ENCODE results near the gene DDX39A.
A peak's percentile ranks its signal among the peaks of the same experiment; 100 is the strongest.
"Not testable (repeated sequence)": the region's sequence is repeated elsewhere in the genome, so short reads cannot be mapped to it uniquely, and the experiment has no call there.

DDX39A gene

DNA sequence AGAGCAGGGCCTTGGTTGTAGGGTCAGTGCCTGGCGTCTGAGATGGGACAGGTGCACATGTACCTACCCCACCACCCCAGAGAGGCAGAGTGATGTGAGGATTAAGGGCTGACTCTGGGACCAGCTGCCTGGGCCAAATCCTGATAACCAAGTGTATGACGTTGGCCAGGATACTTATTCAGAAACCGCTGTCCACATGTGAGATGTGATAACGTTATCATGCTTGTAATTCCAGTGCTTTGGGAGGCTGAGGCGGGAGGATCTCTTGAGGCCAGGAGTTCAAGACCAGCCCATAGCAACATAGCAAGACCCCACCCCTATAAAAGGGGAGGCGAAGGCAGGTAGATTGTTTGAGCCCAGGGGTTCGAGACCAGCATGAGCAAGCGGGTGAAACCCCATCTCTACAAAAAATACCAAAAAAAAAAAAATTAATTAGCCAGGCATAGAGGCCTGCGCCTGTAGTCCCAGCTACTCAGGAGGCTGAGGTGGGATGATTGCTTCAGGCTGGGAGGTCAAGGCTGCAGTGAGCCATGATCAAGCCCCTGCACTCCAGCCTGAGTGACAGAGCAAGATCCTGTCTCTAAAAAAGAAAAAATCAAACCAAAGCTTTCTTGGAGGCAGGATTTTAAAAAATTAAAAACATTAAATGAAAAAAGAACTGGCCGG, 27.9 kb downstream of the DDX39A start:
- no peak for DNase-seq
- no peak for ATAC-seq
- Mint-ChIP-seq H3K4me3 (no peak overlapping the region), H3K27ac (peak overlapping the region in 1 of 2 donors; percentile 78), H3K9me3 (no peaks in the 10 kb centered on the region), H3K4me1 (peaks cover 60% of the 10 kb centered on the region), H3K27me3 (no peaks in the 10 kb centered on the region)

DNA sequence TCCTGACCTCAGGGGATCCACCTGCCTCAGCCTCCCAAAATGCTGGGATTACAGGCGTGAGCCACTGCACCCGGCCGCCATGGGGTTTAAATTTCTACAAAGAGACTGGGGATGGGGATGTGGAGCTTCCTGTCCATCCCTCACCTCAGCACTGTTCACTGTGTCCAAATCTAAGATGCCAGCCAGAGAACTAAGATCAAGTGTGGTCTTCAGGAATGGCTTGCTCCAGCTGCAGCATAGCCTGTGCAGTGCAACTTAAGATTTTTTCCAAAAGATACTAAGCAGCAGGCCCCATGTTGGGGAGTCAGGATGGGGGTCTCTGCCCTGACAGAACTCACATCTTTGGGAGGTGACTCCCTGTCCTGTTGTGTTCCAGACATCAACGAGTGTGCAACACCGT, 28.6 kb downstream of the DDX39A start:
- peak overlapping the region in 1 of 2 donors; percentile 90 for H3K27ac Mint-ChIP-seq
- no peak for DNase-seq
- ATAC-seq, result no peak
- H3K9me3 Mint-ChIP-seq, result no peaks in the 10 kb centered on the region
- H3K27me3 Mint-ChIP-seq, result no peaks in the 10 kb centered on the region
- no peak overlapping the region for H3K4me3 Mint-ChIP-seq
- H3K4me1 Mint-ChIP-seq, result peaks cover 53% of the 10 kb centered on the region

DNA sequence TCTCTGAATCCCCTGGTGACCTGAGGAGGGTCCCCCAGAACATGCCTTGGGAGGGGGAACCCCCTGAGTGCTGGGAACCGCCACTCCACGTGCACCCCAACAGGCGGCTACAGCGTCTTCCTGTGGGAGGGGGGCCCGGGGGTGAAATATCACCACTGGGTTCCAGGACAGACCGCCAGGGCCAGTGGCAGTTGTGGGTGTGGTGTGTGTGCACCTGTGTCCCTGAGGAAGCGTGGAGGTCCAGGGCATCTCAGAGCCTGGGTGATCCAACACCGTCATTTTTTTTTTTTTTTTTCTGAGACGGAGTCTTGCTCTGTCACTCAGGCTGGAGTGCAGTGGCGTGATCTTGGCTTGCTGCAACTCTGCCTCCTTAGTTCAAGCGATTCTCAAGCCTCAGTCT, 33.6 kb downstream of the DDX39A start:
- Mint-ChIP-seq H3K4me3 (peak overlapping the region; percentile 86 to 91), H3K27me3 (no peaks in the 10 kb centered on the region), H3K4me1 (peaks cover 42% of the 10 kb centered on the region), H3K9me3 (no peaks in the 10 kb centered on the region), H3K27ac (peak overlapping the region; percentile 93 to 96)
- no peak for DNase-seq
- ATAC-seq, result no peak

DNA sequence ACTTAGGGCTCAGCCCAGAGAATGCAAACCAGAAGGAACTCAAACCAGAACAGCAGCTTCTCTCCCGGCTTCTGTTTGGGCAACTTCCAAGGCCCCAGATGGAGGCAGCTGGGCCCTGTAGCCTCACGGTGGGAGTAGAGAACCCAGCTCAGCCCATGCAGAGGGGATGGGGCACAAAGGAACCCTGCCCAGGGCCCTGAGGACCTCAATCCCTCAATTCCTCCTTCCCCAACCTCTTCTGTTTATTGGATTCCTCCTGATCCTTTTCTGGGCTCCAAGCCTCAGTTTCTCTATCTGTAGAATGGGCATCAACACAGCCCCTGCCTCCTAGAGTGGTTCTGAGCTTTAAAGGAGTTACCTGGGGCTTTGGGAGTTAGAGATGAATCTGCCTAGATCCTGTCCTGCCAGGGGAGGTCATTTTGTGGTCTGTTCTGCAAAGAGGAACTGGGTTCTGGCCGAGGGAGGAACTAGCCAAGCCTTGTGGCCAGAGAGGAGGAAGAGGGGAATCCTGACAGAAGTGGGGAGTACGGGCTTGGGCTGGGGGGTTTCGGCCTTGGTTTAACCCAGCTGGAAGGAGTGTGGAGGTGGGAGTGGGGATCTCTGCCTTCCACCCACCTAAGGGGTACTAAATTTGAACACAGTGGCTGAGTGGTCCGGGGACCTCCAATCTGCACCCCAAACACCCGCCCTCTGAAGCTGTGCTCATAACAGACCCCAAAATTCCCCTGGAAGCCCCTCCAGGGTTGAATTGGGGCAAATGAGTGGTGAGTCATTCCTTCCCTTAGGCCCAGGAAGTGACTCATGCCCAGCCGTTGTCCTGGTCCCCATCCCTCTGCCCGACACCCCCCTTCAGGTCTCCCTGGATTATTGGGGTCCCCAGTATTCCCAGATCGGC, 35.2 kb downstream of the DDX39A start:
- Mint-ChIP-seq H3K27me3 (no peaks in the 10 kb centered on the region), H3K4me1 (peaks cover 47% of the 10 kb centered on the region), H3K4me3 (peak overlapping the region; percentile 86 to 91), H3K9me3 (no peaks in the 10 kb centered on the region), H3K27ac (peak overlapping the region; percentile 93 to 96)
- peak; percentile 42 for ATAC-seq
- DNase-seq, result peak in 1 of 2 donors; percentile 76

DNA sequence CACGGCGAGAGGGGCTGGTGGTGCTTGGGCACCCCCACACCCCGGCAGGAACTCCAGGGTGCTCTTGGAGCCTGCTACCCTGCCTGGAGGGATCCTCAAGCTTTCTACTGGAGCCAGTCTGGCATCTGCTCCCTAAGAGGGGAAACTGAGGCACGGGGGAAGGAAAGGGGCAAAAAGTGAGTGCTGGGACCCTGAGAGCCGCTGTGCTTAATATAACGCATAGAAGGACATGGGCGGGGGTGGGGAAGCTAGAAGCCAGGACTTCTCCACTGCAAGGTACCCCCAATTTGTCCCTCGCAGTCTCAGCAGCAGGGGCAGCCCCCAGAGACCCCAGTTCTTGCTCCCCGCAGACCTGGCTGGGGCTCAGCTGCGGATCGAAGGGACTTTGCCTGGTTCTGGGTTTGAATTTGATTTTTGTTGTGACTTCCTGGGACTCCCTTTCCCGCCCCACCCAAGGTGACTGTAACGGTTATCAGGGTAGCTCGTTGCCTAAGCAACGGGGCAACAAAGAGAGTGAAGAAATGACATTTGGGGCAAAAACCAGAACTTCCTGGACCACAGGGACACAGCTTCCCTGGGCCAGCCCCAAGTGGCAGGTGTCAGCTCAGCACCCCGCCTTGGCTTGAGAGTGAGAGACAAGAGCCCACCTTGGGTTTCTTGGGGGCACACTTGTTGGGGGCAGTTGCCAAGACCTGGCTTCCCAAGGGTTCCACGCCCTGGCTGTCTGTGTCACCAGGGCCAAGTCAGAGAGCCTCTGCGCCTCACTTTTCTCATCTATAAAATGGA, 37.3 kb downstream of the DDX39A start:
- DNase-seq (peak; percentile 73 to 87), ATAC-seq (peak; percentile 70)
- Mint-ChIP-seq H3K9me3 (no peaks in the 10 kb centered on the region), H3K4me3 (peak overlapping the region; percentile 86 to 91), H3K4me1 (peaks cover 52% of the 10 kb centered on the region), H3K27ac (peak overlapping the region; percentile 96 to 98), H3K27me3 (no peaks in the 10 kb centered on the region)

DNA sequence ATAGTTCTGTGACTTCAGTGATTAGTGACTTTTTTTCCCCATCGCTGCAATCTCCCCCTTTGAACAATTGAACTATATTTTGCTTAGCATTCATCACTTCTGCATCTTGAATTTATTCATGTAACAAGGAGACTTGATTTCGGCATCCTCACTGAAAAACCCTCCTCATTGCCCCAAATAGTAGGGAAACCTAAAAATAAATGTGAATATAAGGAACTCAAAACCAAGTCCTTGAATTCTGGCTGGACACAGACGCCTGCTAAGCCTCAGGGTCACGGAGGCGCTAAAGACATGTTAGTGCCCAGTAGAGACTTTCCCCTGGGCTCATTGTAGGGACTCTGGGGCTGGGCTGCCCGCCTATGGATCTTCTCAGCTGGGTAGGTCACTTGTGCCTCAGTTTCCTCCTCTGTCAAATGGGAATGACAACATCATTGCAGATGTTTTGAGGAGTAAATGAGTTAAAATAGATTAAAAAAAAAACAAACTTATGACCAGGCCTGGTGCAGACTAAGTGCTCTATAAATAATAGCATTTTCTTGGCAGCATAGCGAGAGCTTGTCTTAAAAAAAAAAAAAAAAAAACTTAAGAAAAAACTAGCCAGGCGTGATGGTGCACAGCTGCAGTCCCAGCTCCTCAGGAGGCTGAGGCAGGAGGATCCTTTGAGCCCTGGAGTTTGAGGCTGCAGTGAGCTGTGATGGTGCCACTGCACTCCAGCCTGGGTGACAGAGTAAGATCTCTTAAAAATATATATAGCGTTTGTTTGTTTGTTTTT, 39.7 kb downstream of the DDX39A start:
- DNase-seq, result no peak
- Mint-ChIP-seq H3K27ac (no peak overlapping the region), H3K4me1 (peaks cover 61% of the 10 kb centered on the region), H3K27me3 (no peaks in the 10 kb centered on the region), H3K4me3 (peak overlapping the region; percentile 15 to 91), H3K9me3 (no peaks in the 10 kb centered on the region)
- no peak for ATAC-seq

DNA sequence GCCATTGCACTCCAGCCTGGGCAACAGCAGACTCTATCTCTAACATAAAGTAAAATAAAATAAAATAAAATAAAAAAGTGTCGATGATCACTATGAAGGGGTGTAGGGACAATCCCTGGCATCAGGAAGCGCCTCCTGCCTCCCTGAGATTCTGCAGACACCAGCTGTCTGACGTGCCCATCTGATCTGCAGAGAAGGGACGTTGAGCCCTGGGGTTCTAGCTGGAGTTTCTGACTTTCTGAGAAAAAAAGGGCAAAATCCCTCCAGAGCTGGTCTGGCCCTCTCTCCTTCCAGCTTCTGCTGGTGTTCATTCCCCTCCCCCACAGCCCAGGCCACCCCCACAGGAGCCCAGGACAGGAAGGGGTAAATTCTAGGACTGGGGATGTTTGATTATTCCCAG, 40.3 kb downstream of the DDX39A start:
- Mint-ChIP-seq H3K27me3 (no peaks in the 10 kb centered on the region), H3K4me3 (no peak overlapping the region), H3K4me1 (peaks cover 62% of the 10 kb centered on the region), H3K27ac (no peak overlapping the region), H3K9me3 (no peaks in the 10 kb centered on the region)
- DNase-seq (no peak), ATAC-seq (no peak)

DNA sequence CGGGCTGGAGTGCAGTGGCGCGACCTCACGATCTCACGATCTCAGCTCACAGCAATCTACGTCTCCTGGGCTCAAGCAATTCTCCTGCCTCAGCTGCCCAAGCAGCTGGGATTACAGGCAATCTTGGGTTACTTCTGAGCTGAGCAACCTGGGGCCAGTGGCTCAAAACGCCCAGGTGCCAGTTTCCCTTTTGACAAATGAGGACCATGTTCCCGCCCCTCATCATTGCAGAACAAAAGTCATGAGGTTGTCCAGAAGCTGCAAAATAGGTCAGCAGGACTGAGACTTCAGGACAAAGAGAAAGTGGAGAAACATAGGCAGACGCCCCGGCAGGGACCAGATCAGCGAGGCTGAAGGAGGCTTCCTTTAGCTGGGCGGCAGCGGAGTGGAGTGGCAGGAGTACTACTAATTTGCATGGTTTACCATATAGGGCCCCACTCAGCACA, 41.2 kb downstream of the DDX39A start:
- no peaks in the 10 kb centered on the region for H3K9me3 Mint-ChIP-seq
- no peak overlapping the region for H3K27ac Mint-ChIP-seq
- peak overlapping the region; percentile 2 to 30 for H3K4me3 Mint-ChIP-seq
- DNase-seq, result no peak
- no peak for ATAC-seq
- peaks cover 68% of the 10 kb centered on the region for H3K4me1 Mint-ChIP-seq
- H3K27me3 Mint-ChIP-seq, result no peaks in the 10 kb centered on the region

DNA sequence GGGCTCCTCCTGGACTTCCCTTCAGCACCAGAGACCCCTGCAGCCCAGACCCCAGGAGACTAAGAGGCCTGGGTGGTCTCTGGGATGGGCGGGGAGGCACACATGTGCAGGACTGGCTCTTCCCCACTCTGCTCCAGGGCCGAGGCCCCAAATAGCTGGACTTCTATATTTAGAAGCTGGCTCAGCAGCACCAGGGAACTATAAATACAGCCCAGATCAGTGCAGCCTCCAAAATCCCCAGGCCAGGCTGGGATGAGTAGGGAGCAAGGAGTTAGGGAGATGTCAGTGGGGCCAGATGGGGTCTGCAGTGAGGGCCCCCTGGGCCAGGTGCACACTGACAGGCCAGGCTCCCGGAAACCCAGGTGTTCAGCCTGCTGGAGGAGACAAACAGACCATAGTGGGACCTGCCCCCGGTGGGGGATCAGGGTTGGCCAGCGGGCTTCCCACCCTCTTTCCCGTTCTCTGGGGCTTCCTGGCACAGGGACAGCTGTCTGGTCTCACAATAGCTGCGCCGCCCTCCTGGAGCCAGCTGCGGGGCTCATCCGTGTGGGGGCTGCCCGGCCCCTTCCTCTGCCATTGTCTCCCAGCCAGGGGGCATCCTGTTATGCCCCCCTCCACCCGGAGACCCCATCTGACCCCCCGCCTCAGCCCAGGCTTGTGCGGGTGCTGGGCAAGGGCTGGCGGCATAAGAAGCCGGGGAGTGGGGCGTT, 43.4 kb downstream of the DDX39A start:
- H3K4me3 Mint-ChIP-seq, result peak overlapping the region; percentile 69 to 89
- DNase-seq (peak in 1 of 2 donors; percentile 34), ATAC-seq (peak; percentile 45)
- no peaks in the 10 kb centered on the region for H3K9me3 Mint-ChIP-seq
- no peaks in the 10 kb centered on the region for H3K27me3 Mint-ChIP-seq
- peaks cover 83% of the 10 kb centered on the region for H3K4me1 Mint-ChIP-seq
- H3K27ac Mint-ChIP-seq, result peak overlapping the region; percentile 95 to 97

DNA sequence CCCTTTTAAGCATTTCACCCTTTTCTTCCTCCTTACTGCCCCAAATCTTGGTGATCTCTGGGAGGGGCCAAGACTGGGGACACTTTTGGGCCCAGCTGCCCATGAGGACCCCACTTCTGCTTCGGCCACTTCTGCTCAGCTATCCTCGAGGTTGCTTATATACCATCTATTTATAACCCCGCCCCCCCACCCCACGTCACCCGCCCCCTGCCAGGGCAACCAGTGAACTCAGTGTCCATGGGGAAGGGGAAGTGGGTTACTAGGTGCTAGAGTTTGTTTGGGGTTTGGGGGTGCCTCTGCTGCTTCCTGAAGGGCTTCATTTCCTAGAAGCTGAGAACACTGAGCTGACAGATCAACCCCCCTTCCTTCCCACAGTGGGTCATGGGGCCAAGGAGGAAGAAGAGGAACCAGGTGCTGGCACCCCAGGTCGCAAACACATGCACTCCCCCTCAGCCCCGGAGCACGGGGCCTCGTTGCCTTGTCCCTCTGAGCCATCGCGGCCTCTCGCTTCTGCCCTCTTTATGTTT, 44.0 kb downstream of the DDX39A start:
- Mint-ChIP-seq H3K4me1 (peaks cover 82% of the 10 kb centered on the region), H3K27ac (peak overlapping the region; percentile 95 to 97), H3K27me3 (no peaks in the 10 kb centered on the region), H3K9me3 (no peaks in the 10 kb centered on the region), H3K4me3 (peak overlapping the region; percentile 69 to 89)
- ATAC-seq, result peak; percentile 94
- peak; percentile 69 to 87 for DNase-seq

DNA sequence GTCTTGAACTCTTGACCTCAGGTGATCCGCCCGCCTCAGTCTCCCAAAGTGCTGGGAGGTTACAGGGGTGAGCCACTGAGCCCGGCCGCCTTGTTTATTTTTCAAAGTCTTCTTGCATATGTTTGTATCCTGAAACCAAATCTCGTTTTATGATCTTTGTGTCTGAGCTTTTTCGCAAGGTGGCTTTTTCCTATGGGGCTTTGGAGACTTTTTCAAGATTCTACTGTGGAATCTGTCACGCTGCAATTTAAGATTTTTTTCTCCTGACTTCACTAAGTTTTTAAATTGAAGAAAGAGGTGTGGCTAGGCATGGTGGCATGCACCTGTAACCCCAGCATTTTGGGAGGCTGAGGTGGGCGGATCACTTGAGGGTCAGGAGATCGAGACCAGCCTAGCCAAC, 44.8 kb downstream of the DDX39A start:
- H3K27me3 Mint-ChIP-seq, H3K9me3 Mint-ChIP-seq, ATAC-seq, DNase-seq: not testable (repeated sequence)
- Mint-ChIP-seq H3K4me3 (peak overlapping the region; percentile 69 to 89), H3K27ac (peak overlapping the region; percentile 95 to 97), H3K4me1 (peaks cover 83% of the 10 kb centered on the region)

DNA sequence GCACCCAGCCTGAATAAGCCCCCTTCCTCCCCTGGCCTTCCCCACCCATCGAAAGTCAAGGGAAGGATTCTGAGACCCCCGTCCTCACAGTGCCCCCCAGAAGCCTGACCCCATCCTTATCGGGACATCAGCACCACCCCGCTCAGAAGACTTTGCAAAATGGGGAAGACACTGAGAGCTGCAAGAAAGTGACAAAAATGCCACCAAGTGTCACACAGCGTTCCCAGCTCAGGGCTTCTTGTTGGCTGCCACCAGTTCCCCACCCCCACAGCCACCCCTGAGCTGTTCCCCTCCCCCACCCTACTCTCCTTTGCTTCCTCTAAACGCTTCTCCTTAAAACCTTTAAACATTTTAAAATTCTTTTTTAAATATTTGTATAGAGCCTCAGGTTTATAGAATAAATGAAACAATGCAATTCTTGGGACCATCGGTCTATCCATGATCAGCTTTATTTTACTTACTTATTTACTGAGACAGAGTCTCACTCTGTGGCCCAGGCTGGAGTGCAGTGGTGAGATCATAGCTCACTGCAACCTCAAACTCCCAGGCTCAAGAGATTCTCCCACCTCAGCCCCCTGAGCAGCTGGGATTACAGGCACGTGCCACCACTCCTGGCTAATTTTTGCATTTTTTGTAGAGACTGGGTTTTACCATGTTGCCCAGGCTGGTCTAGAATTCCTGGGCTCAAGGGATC, 46.6 kb downstream of the DDX39A start:
- DNase-seq, ATAC-seq, H3K9me3 Mint-ChIP-seq, H3K27me3 Mint-ChIP-seq: not testable (repeated sequence)
- H3K4me3 Mint-ChIP-seq, result peak overlapping the region; percentile 66 to 84
- H3K27ac Mint-ChIP-seq, result peak overlapping the region; percentile 87 to 93
- peaks cover 83% of the 10 kb centered on the region for H3K4me1 Mint-ChIP-seq

DNA sequence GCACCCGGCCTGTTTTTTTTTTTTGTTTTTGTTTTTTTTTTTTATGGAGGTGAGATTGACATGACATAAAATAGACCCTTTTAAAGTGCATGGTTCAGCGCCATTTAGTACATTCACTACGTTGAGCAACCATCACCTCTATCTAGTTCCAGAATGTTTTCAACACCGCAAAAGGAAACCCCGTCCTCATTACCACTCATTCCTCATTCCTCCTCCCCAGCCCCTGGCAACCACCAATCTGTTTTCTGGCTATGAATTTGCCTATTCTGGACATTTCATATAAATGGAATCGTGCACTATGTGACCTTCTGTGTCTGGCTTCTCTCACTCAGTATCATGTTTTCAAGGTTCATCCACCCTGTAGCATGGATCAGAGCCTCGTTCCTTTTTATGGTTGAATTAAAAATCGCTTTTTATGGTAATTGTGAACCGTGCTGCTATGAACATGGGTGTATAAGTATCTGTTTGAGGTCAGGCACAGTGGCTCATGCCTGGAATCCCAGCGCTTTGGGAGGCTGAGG, 47.8 kb downstream of the DDX39A start:
- Mint-ChIP-seq H3K9me3 (peaks cover 0 to 5% of the 10 kb centered on the region in 2 donors), H3K4me1 (peaks cover 93% of the 10 kb centered on the region), H3K27me3 (no peaks in the 10 kb centered on the region), H3K4me3 (peak overlapping the region; percentile 51 to 84), H3K27ac (peak overlapping the region; percentile 72 to 92)
- DNase-seq, result no peak
- ATAC-seq, result no peak
